Bronchial epithelial cell (primary cell): Measurements from ENCODE around the gene LNP1. TPM values are rescaled to one million over a fixed set of nuclear protein-coding genes. Genes with fewer than 3 reads are reported as not detected.
A peak's percentile ranks its signal among the peaks of the same experiment; 100 is the strongest.

Experiments used
- DNase-seq: peaks from one replicate; pipeline ENCODE4 v3.0.0-alpha.2; 2010; ENCODE audit warnings: low read depth
- FAIRE-seq: peaks from 2 replicates; lab custom pipeline; 2011; peaks lifted over from hg19 to GRCh38; lab: Jason Lieb, UNC
- H3K27me3 ChIP-seq: 2 replicates; pipeline ENCODE4 v1.5.1; 2011; ENCODE audit warnings: low read length; ENCODE audit not compliant: control insufficient read depth, insufficient read depth
- H3K36me3 ChIP-seq: 2 replicates; pipeline ENCODE4 v1.5.1; 2011; ENCODE audit warnings: low read length; ENCODE audit not compliant: control insufficient read depth, insufficient read depth
- H3K4me3 ChIP-seq: 2 replicates; pipeline ENCODE4 v1.5.1; 2011; ENCODE audit warnings: mild to moderate bottlenecking, low read depth, low read length, control low read depth
- CTCF ChIP-seq: IDR thresholded peaks from 2 replicates; pipeline ENCODE4 v1.5.1; 2011; ENCODE audit warnings: mild to moderate bottlenecking, moderate library complexity, low read length, control low read depth, inconsistent platforms; ENCODE audit not compliant: insufficient read depth, severe bottlenecking
- total RNA-seq: library from RNA; depleted of rRNA; stranded (reverse); fragments of >200 nt; gene quantifications from 2 replicates; pipeline ENCODE4 v1.2.1, GENCODE V29; 2014

The LNP1 gene
- total RNA-seq, 1 donor from 2014 or later = 1.1 TPM

- DNase-seq = peak; percentile 78
- peak overlapping the region; percentile 84 for H3K4me3 ChIP-seq
- no peak for FAIRE-seq
Observed at GRCh38 chr3:100402256-100402655, 917 bp downstream of the LNP1 start.

GRCh38 chr3:100402891-100403290, 1.6 kb downstream of the LNP1 start:
- FAIRE-seq = no peak
- Histone ChIP-seq H3K4me3 (no peak overlapping the region), H3K27me3 (no peaks in the 10 kb centered on the region), H3K36me3 (no peaks in the 10 kb centered on the region)
- DNase-seq = no peak
- no peak for TF ChIP-seq CTCF

More at GRCh38 chr3:100402256-100402655, 917 bp downstream of the LNP1 start:
- Histone ChIP-seq H3K36me3 (no peaks in the 10 kb centered on the region), H3K27me3 (no peaks in the 10 kb centered on the region)
- TF ChIP-seq CTCF = no peak

GRCh38 chr3:100403362-100404249, 2.3 kb downstream of the LNP1 start:
- no peaks in the 10 kb centered on the region for H3K27me3 ChIP-seq
- H3K36me3 ChIP-seq = no peaks in the 10 kb centered on the region
- no peak for DNase-seq
- no peak for FAIRE-seq
- H3K4me3 ChIP-seq = no peak overlapping the region
- no peak for TF ChIP-seq CTCF

- Histone ChIP-seq H3K4me3 (no peak overlapping the region), H3K36me3 (no peaks in the 10 kb centered on the region), H3K27me3 (no peaks in the 10 kb centered on the region)
- no peak for FAIRE-seq
- DNase-seq = no peak
- no peak for TF ChIP-seq CTCF
Observed at GRCh38 chr3:100404250-100404548, 2.9 kb downstream of the LNP1 start.

- Histone ChIP-seq H3K36me3 (no peaks in the 10 kb centered on the region), H3K27me3 (no peaks in the 10 kb centered on the region), H3K4me3 (no peak overlapping the region)
- DNase-seq (no peak), FAIRE-seq (no peak)
- TF ChIP-seq CTCF = no peak
Observed at GRCh38 chr3:100407164-100407563, 5.8 kb downstream of the LNP1 start.
